Right lobe of liver (tissue), 6 donors: ENCODE results near the gene MAML2. TPM values are rescaled to one million over a fixed set of nuclear protein-coding genes. Genes with fewer than 3 reads are reported as not detected.
A peak's percentile ranks its signal among the peaks of the same experiment; 100 is the strongest.

ENCODE experiments used
- ATAC-seq, 4 donors: fragments of 200-7000 bp; cut with Tn5 transposase; one replicate each; pipeline ENCODE4 v1.9.1; 2020; ENCODE audit warnings: mild to moderate bottlenecking in 4 of 4, moderate library complexity in 4 of 4
- DNase-seq, 3 donors: peaks; one replicate each; pipeline ENCODE4 v3.0.0-alpha.2; 2020
- H3K27ac ChIP-seq, 3 donors: fragments of 200-600 bp; one replicate each; pipeline ENCODE4 v1.8.0; 2022
- H3K27me3 ChIP-seq, 2 donors: fragments of 200-600 bp; one replicate each; pipeline ENCODE4 v1.8.0; 2022
- H3K36me3 ChIP-seq, 4 donors: fragments of 200-600 bp; sonication (generic) in 1 of 4; one replicate each; pipeline versions ENCODE4 v1.5.1 to v1.8.0; 2017 to 2022; ENCODE audit warnings: control low read depth in 1 of 4
- H3K4me1 ChIP-seq, 4 donors: fragments of 200-600 bp; sonication (generic) in 1 of 4; one replicate each; pipeline versions ENCODE4 v1.5.1 to v1.8.0; 2017 to 2022; ENCODE audit warnings: control low read depth in 1 of 4
- H3K4me3 ChIP-seq, 3 donors: fragments of 200-600 bp; one replicate each; pipeline ENCODE4 v1.8.0; 2022
- H3K9me3 ChIP-seq, 4 donors: fragments of 200-600 bp; sonication (generic) in 1 of 4; one replicate each; pipeline versions ENCODE4 v1.5.1 to v1.8.0; 2017 to 2022; ENCODE audit warnings: control low read depth in 1 of 4
- POLR2A ChIP-seq: fragments of 450-650 bp; IDR thresholded peaks from one replicate; pipeline ENCODE4 v1.6.1; 2017; ENCODE audit warnings: antibody characterized with exemption, mild to moderate bottlenecking
- WGBS: methylation state at CpG from one replicate; pipeline ENCODE4 v1.1.6; 2018; ENCODE audit warnings: low coverage, low lambda C conversion rate; ENCODE audit not compliant: insufficient coverage; ENCODE audit errors: missing lambda C conversion rate; 5-methylcytosine and 5-hydroxymethylcytosine counted together
- intact Hi-C, 2 donors: fragments of 100-400 bp; cut with DNase I; formaldehyde crosslinking; loops; one replicate each; pipeline versions ENCODE4 v1.11.2 to v1.14.1; 2022
- total RNA-seq, 6 experiments: library from RNA; depleted of rRNA in 2 of 6; stranded (reverse); fragments of >200 nt in 2 of 6; fragmentation: NEBNext Ultra II Directional in 3 of 6; extraction: Animal tissue kit (Norgen Biotek cat#: 25700) in 3 of 6; gene quantifications; one replicate each; pipeline versions ENCODE4 v1.1.0 to v1.2.4, GENCODE V29; 2016 to 2023
- TF ChIP-seq, protein P1 (sequence below), 4 donors: fragments of 200-600 bp in 3 of 4; fragments of 450-650 bp in 1 of 4; IDR thresholded peaks; one replicate each; pipeline versions ENCODE4 v1.5.1 to v1.8.0; 2016 to 2022; ENCODE audit warnings: antibody characterized with exemption in 4 of 4, mild to moderate bottlenecking in 2 of 4
- donor health status: DM: no; HTN: yes; CAD: no.
- donor health status: DM: no; HTN: no; CAD: no.
- donor health status: DM: no; HTN: no; CAD: no.
- donor health status: DM: no; HTN: yes; CAD: no.
- donor health status: DM: no; HTN: yes; CAD: no.

The MAML2 gene
- total RNA-seq, 6 experiments from 2014 or later, result 0.92 to 2.3 (median 1.9) TPM

DNA sequence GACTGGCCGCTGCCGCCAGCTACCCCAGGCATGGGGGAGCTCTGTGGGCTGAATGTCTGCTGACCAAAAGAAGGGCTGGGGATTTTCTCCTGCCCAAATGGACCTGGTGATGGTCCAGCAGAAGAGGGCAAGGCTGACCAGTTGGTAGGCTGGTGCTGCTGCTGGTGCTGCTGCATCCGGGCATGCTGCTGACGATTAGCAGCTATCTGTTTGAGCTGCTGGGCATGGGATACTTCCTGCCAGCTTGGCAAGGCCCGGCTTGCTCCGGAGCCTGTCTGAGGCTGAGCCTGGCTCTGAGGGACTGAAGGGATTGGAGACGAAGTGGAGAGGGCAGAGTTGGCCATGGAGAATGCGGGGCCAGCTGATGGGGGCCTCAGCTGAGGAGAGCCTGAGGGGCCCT is 250.5 kb downstream of the MAML2 start:
- no peaks in the 10 kb centered on the region for H3K9me3 ChIP-seq
- no peak overlapping the region for H3K4me3 ChIP-seq
- no peaks in the 10 kb centered on the region for H3K4me1 ChIP-seq
- TF ChIP-seq, protein P1, sequence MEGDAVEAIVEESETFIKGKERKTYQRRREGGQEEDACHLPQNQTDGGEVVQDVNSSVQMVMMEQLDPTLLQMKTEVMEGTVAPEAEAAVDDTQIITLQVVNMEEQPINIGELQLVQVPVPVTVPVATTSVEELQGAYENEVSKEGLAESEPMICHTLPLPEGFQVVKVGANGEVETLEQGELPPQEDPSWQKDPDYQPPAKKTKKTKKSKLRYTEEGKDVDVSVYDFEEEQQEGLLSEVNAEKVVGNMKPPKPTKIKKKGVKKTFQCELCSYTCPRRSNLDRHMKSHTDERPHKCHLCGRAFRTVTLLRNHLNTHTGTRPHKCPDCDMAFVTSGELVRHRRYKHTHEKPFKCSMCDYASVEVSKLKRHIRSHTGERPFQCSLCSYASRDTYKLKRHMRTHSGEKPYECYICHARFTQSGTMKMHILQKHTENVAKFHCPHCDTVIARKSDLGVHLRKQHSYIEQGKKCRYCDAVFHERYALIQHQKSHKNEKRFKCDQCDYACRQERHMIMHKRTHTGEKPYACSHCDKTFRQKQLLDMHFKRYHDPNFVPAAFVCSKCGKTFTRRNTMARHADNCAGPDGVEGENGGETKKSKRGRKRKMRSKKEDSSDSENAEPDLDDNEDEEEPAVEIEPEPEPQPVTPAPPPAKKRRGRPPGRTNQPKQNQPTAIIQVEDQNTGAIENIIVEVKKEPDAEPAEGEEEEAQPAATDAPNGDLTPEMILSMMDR (IDR thresholded peaks at IDR 0.05), result no peak
- no peak for TF ChIP-seq POLR2A
- WGBS, result no CpG with 5 or more reads among the region's 8 CpGs
- H3K36me3 ChIP-seq, result no peaks in the 10 kb centered on the region
- no peak overlapping the region for H3K27ac ChIP-seq
- intact Hi-C loops, result no loop called here
- DNase-seq (no peak), ATAC-seq (no peak)
- H3K27me3 ChIP-seq, result no peaks in the 10 kb centered on the region

DNA sequence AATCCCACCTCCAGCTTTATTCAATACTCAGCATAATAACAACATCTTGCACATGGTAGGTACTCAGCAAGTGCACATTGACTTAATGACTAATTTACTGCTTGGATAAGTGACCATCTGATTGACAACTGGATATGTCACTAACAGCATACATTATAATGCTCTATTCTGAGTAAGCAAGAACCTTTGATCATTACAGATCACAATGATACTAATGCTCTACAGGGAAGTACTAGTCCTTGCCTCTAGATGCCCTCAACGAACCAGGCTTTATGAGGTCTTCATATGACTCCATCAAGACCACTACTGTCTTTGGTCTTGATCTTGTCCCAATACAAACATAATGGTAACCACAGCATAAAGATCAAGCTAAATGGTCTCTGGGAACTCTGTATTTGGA is 251.5 kb downstream of the MAML2 start:
- TF ChIP-seq POLR2A, result no peak
- TF ChIP-seq, protein P1 (IDR thresholded peaks at IDR 0.05), result no peak
- intact Hi-C loops, result no loop called here
- 80% methylated on average over 1 of the region's 1 CpG for WGBS
- H3K36me3 ChIP-seq, result no peaks in the 10 kb centered on the region
- H3K27ac ChIP-seq, result no peak overlapping the region
- ATAC-seq (no peak), DNase-seq (no peak)
- H3K4me1 ChIP-seq, result no peaks in the 10 kb centered on the region
- H3K4me3 ChIP-seq, result no peak overlapping the region
- no peaks in the 10 kb centered on the region for H3K9me3 ChIP-seq
- H3K27me3 ChIP-seq, result no peaks in the 10 kb centered on the region

DNA sequence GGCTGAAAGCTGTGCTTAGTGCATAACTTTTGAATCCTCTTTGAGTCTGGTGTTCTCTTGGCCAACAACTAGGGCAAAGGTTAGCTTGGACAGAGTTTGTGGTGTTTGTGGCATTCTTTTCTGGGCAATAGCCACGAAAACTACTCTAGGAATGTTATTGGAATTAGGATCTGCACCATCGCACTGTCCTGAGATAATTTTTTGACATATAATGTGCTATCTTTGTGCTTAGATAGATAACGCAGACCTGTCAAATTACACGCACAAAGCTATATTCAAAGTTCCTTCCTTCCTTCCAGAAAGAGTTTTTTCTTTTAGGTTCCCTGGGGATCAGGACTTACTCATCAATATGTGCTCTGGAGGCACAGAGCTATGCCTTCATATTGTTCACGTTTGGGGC is 252.3 kb downstream of the MAML2 start:
- intact Hi-C loops, result no loop called here
- no peaks in the 10 kb centered on the region for H3K27me3 ChIP-seq
- H3K4me3 ChIP-seq, result no peak overlapping the region
- no peak for TF ChIP-seq POLR2A
- TF ChIP-seq, protein P1 (IDR thresholded peaks at IDR 0.05), result no peak
- ATAC-seq (peak; percentile 43 to 47 (median 44)), DNase-seq (no peak)
- 33% methylated on average over 5 of the region's 5 CpGs for WGBS
- H3K9me3 ChIP-seq, result no peaks in the 10 kb centered on the region
- H3K27ac ChIP-seq, result no peak overlapping the region
- no peaks in the 10 kb centered on the region for H3K36me3 ChIP-seq
- H3K4me1 ChIP-seq, result no peaks in the 10 kb centered on the region

DNA sequence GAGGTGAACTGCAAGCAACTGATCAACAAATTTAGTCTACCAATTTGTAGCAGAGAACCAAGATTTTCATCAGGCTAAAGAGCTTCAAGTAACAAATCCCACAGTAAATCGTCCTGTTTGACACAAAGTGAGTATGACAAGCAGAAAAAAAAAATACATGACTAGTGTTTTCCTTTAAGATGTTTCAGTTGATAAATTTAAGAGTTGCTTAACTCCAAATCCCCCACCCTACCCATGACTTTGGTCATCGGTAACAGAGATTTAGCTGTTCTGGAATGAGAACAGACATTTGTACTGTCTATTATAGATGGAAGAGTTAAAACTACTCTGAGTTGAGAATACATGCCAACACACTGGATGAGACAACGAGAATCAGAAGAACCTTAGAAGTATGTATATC is 254.1 kb downstream of the MAML2 start:
- WGBS, result 56% methylated on average over 3 of the region's 3 CpGs
- intact Hi-C loops, result no loop called here
- H3K36me3 ChIP-seq, result no peaks in the 10 kb centered on the region

DNA sequence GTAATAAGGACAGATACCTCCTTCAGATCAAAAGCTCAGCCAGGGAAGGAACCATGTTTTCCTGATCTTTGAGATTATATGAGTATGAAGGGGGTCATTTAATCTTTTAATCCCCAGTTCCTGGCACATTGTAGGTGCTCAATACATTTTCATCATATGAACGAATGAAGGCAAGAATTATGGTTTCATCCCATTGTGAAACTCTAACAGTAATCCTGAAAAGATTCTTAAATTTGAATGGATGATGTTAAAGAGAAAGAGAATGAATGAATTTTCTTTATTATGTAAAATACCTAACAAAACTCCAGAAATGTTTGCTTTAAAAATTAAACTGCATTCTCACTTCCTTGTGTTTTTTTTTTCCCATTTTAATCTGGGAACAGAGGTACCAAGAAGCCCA is 256.9 kb downstream of the MAML2 start:
- intact Hi-C loops, result no loop called here
- no peak overlapping the region for H3K27ac ChIP-seq
- ATAC-seq, result no peak
- TF ChIP-seq POLR2A, result no peak
- TF ChIP-seq, protein P1 (IDR thresholded peaks at IDR 0.05), result no peak
- DNase-seq, result no peak
- no peak overlapping the region for H3K4me3 ChIP-seq
- WGBS, result 23% methylated on average over 1 of the region's 1 CpG
- no peaks in the 10 kb centered on the region for H3K36me3 ChIP-seq
- H3K4me1 ChIP-seq, result no peaks in the 10 kb centered on the region
- H3K27me3 ChIP-seq, result no peaks in the 10 kb centered on the region
- no peaks in the 10 kb centered on the region for H3K9me3 ChIP-seq

More for the DNA sequence above, 254.1 kb downstream of the MAML2 start:
- TF ChIP-seq POLR2A, result no peak
- ATAC-seq, result no peak
- DNase-seq, result no peak
- Histone ChIP-seq H3K4me1 (no peaks in the 10 kb centered on the region), H3K27ac (no peak overlapping the region), H3K27me3 (no peaks in the 10 kb centered on the region), H3K9me3 (no peaks in the 10 kb centered on the region), H3K4me3 (no peak overlapping the region)
